Activated CD4-positive, alpha-beta T cell treated with anti-CD3 and anti-CD28 coated beads for 48 hours (primary cell): ENCODE data around the gene UBLCP1.

Source experiments
- DNase-seq: peaks from one replicate; pipeline ENCODE4 v3.0.0-alpha.2; 2020

Gene UBLCP1

GRCh38 chr5:159316519-159317383 lies 53.7 kb downstream of the UBLCP1 start:
- peak; percentile 56 for DNase-seq

GRCh38 chr5:159317849-159318248 lies 54.8 kb downstream of the UBLCP1 start:
- no peak for DNase-seq

GRCh38 chr5:159318448-159318847 lies 55.4 kb downstream of the UBLCP1 start:
- no peak for DNase-seq

- DNase-seq, result no peak
These were observed 56.3 kb downstream of the UBLCP1 start for GRCh38 chr5:159319363-159319762.

DNA sequence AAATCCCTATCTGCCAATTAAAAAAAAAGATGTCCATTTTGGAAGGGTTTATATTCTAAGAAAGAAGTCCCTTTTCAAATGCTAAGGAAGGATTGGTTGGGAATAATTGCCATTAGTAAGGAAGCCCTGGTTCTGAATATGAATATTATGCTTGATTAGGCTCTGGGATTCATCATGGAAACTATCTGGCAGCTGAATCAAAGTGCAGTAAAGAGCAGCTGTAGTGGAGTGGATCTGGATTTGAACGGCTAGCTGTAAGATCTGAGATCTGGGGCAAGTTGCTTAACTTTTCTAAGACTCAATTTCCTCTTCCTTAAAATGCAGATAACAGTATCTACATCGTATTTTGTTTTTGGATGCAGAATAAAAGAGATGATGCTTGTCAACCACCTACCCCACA lies 56.7 kb downstream of the UBLCP1 start:
- DNase-seq, result no peak

DNA sequence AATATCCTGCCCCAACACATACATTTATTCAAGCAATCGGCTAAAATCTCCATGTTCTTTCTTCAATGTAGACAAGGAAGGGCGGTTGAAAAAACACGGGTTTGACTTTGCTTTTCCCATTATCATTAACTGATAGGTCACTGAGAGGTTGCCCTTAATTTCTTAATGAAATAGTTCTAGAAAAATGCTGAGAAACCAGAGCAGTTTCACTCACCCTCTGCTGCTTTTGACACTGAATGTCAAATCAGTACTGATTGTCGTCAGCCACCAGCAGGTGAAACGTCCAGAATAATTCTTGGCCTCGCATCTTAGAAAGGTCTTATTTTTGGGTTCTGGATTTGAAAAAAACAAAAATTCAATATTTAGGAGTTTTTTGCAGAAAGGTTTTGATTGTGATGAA lies 59.1 kb downstream of the UBLCP1 start:
- no peak for DNase-seq

DNA sequence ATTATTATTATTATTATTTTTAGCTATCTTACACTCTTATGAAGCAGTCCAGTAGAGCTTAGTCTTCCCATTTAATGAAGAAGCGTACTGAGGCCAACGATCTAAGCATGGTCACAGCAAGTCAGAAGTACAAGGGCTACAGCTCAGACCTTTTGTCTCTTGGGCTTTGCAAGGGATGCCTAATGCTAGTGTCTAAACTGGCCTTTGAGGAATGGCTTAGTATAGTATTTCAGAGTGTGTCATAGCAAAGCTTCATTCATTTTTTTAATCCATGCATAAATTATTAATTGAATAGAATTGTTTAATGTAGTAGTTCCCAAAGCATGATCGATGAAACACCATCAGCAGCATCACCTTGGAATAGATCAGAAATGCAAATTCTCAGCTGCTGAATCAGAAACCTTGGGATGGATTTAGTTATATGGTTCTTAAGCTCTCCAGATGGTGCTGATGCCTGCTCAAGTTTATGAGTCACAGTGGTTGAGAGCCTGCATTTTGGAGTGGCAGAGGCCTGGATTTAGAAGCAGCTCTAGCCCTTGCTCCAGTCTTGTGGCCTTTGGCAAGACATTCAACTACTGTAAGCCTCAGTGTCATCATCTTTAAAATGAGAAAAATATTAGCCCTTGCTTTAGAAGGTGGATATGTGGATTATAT lies 61.1 kb downstream of the UBLCP1 start:
- DNase-seq, result no peak

- no peak for DNase-seq
These were observed 61.9 kb downstream of the UBLCP1 start for GRCh38 chr5:159324986-159325385.

DNA sequence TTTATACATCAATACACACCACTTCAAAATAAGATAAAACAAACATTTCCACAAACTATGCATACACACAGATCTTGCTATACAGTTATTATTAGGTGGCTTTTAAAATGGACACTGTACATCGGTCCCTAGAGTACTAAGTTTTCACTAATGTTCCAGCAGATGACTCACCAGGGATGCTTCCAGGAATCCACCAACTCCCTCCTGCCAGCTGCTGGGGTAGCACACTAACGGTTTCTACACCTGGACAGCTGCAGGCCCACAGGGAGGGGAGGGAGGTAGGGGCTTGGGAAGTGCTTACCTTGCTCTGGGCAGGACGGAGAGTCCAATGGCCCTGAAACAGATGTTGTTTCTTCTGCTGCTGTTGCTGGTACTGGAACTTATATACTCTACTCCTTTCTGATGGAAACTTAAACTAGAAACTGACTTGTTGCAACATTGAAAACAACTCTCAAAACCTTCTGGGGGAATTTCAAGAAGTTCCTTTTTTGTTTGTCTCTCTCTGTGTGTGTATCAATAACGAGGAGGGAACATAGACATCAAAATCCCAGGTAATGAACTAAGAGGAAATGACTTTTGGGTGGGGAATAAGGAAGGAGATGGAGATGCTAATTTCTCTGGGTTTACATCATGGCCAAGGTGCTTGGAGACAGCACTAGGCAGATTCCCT lies 67.2 kb downstream of the UBLCP1 start, which contains the start of gene IL12B:
Gene IL12B (minus strand): TSS at position 357 of the 670 bp plus-strand sequence. CDS start 3,705 bp downstream, outside the sequence.
- no peak for DNase-seq

GRCh38 chr5:159331093-159331973 lies 68.2 kb downstream of the UBLCP1 start:
- DNase-seq, result peak; percentile 84

DNA sequence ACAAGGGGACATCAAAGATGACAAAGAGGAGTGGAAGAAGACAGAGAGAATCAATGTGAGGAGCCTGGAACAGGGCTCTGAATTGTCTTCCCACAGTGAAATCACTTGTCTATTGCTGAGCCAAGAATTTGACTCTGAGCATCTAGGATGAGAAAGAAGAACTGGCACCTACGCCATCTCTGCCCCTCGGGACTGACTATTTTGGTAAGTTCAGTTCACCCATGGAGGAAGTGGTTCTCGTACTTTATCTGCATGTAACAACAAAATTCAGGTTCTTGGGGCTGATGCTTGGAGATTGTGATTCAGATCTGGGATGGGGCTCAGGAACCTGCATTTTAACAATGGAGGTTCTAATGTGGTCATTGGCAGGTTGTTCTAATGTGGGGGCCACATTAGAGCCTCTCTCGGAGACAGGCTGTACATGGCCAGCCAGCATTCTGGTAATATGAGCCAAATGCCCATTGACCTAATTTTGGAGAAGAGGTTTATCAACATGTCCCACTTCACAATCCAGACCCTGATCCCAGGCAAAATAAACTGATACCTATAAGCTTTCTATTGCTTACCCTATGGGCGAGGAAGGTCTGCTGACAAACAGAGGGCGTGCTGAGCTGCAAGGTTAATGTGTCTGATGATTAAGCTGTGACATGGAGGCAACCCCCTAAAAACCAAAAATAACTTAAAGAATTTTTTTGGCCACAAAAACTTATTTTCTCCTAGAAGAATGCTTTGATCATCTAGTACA lies 69.9 kb downstream of the UBLCP1 start:
- no peak for DNase-seq

DNA sequence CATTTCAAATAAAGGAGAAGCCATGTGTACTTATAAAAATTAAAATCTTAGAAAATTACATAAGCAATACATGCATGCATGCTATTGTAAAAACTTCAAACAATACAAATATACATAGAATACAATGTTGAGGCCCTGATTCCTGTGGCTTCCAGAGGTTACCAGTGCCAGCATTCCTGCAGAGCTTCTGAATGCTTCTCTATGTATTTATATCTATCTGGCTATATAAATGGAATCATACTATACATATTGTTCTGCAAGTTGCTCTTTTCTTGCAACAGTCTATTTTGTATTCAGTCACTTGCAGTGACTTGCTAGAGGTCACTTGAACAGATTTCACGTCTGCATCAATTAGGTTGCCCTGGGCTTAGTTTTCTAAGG lies 70.4 kb downstream of the UBLCP1 start:
- no peak for DNase-seq
